NK-92 (cell line): ENCODE measurements around the gene TAL2.

Experiments
- DNase-seq: peaks from one replicate; lab custom pipeline; 2025; ENCODE audit not compliant: unreplicated experiment; lab: John Stamatoyannopoulos, UW

TAL2 gene

GRCh38 chr9:105673850-105674387 is 11.7 kb downstream of the TAL2 start:
- DNase-seq = no peak

- DNase-seq = no peak
Measured at GRCh38 chr9:105676351-105676923, 14.2 kb downstream of the TAL2 start.

- no peak for DNase-seq
Measured at GRCh38 chr9:105678163-105678562, 15.9 kb downstream of the TAL2 start.

GRCh38 chr9:105678781-105679180 is 16.5 kb downstream of the TAL2 start:
- no peak for DNase-seq

GRCh38 chr9:105679257-105680022 is 17.2 kb downstream of the TAL2 start:
- no peak for DNase-seq

- no peak for DNase-seq
Measured at GRCh38 chr9:105681313-105681712, 19.1 kb downstream of the TAL2 start.

- DNase-seq = no peak
Measured at GRCh38 chr9:105681724-105682123, 19.5 kb downstream of the TAL2 start.

GRCh38 chr9:105683688-105684275 is 21.5 kb downstream of the TAL2 start:
- DNase-seq = no peak

- no peak for DNase-seq
Measured at GRCh38 chr9:105686936-105687335, 24.7 kb downstream of the TAL2 start.

GRCh38 chr9:105690742-105691141 is 28.5 kb downstream of the TAL2 start:
- DNase-seq = no peak

GRCh38 chr9:105693435-105694189 is 31.4 kb downstream of the TAL2 start:
- no peak for DNase-seq

GRCh38 chr9:105694190-105694847 is 32.1 kb downstream of the TAL2 start, which contains the start of gene TMEM38B:
Gene TMEM38B, plus strand, starts transcription at chr9:105694541. Its CDS starts 120 bp downstream, at chr9:105694661.
- DNase-seq = no peak

- DNase-seq = no peak
Measured at GRCh38 chr9:105694848-105695581, 32.8 kb downstream of the TAL2 start.

- DNase-seq = no peak
Measured at GRCh38 chr9:105696219-105696793, 34.0 kb downstream of the TAL2 start.

- no peak for DNase-seq
Measured at GRCh38 chr9:105697871-105698270, 35.6 kb downstream of the TAL2 start.

- DNase-seq = no peak
Measured at GRCh38 chr9:105698348-105698870, 36.2 kb downstream of the TAL2 start.

GRCh38 chr9:105700668-105701067 is 38.4 kb downstream of the TAL2 start:
- DNase-seq = no peak

GRCh38 chr9:105701145-105701544 is 38.9 kb downstream of the TAL2 start:
- DNase-seq = no peak

GRCh38 chr9:105702207-105702606 is 40.0 kb downstream of the TAL2 start:
- DNase-seq = no peak
